HCT116 (cell line): ENCODE results near the gene MAN2A2. TPM values are rescaled to one million over a fixed set of nuclear protein-coding genes. Genes with fewer than 3 reads are reported as not detected.
A peak's percentile ranks its signal among the peaks of the same experiment; 100 is the strongest.

Experiments used
- ATAC-seq: fragments of 200-7000 bp; cut with Tn5 transposase; 2 replicates; pipeline ENCODE4 v1.9.1; 2020; ENCODE audit warnings: mild to moderate bottlenecking, moderate library complexity
- BruUV-seq: library from RNA; stranded (reverse); fragments of 400-500 nt; replicated peaks from 2 replicates; lab custom pipeline; 2021; lab: Mats Ljungman, UMichigan
- CTCF ChIA-PET: fragments of 300-600 bp; sonication (Branson Sonifier 250); formaldehyde crosslinking; loops from one replicate; lab custom pipeline; 2021; ENCODE audit warnings: antibody characterized with exemption; lab: Charles Lee
- POLR2A ChIA-PET: fragments of 300-600, 350-600 bp; sonication (Branson Sonifier 250); formaldehyde crosslinking; loops from one replicate; lab custom pipeline; 2021; ENCODE audit warnings: antibody characterized with exemption; lab: Charles Lee
- RAD21 ChIA-PET, 2 experiments: fragments of 300-600 bp; sonication (Branson Sonifier 250); formaldehyde crosslinking; loops; one replicate each; lab custom pipeline; 2023; ENCODE audit warnings: low total read pairs in 2 of 2; ENCODE audit not compliant: uncharacterized antibody in 2 of 2, unreplicated experiment in 2 of 2, low non-redundant PET in 1 of 2; lab: Charles Lee
- DNase-seq: peaks from one replicate; pipeline ENCODE4 v3.0.0-alpha.2; 2010; ENCODE audit warnings: low read depth, low spot score
- H2AFZ ChIP-seq: fragments of 200-600 bp; shearing (Covaris generic), sonication (generic); 2 replicates; pipeline ENCODE4 v1.6.1; 2017; ENCODE audit warnings: low read depth, mixed run types, mixed read lengths, antibody characterized with exemption, low read length; ENCODE audit not compliant: poor library complexity, severe bottlenecking
- H3K27ac ChIP-seq: 2 replicates; pipeline ENCODE4 v1.5.1; 2012; ENCODE audit warnings: low read depth, low read length
- H3K27me3 ChIP-seq: fragments of 200-600 bp; sonication (generic); 2 replicates; pipeline ENCODE4 v1.6.1; 2016; ENCODE audit warnings: mixed run types, low read length, mixed read lengths; ENCODE audit not compliant: insufficient read depth
- H3K36me3 ChIP-seq, 2 experiments: fragments of 200-500 bp in 1 of 2; fragments of 200-600 bp in 1 of 2; sonication (Bioruptor generic) in 1 of 2; sonication (generic) in 1 of 2; 2 replicates each; pipeline versions ENCODE4 v1.5.1 to v1.6.1; 2014 to 2016; ENCODE audit warnings: low read length in 2 of 2, inconsistent platforms in 1 of 2, mixed read lengths in 1 of 2, mixed run types in 1 of 2; ENCODE audit not compliant: insufficient read depth in 2 of 2, control insufficient read depth in 1 of 2
- H3K4me1 ChIP-seq, 2 experiments: fragments of 200-600 bp in 1 of 2; sonication (generic) in 1 of 2; 2 replicates each; pipeline versions ENCODE4 v1.5.1 to v1.6.1; 2012 to 2017; ENCODE audit warnings: low read length in 2 of 2, inconsistent platforms in 1 of 2, mild to moderate bottlenecking in 1 of 2, mixed read lengths in 1 of 2, mixed run types in 1 of 2, moderate library complexity in 1 of 2; ENCODE audit not compliant: insufficient read depth in 2 of 2, control insufficient read depth in 1 of 2
- H3K4me2 ChIP-seq: fragments of 200-600 bp; sonication (generic); 2 replicates; pipeline ENCODE4 v1.6.1; 2017; ENCODE audit warnings: mixed run types, low read length, mixed read lengths
- H3K4me3 ChIP-seq, 2 experiments: fragments of 200-600 bp in 1 of 2; sonication (generic) in 1 of 2; replicated peaks in 1 of 2; 2 replicates each; pipeline ENCODE4 v1.5.1; 2011 to 2016; ENCODE audit warnings: low read length in 2 of 2, control low read depth in 1 of 2, low read depth in 1 of 2, mild to moderate bottlenecking in 1 of 2, mixed read lengths in 1 of 2, mixed run types in 1 of 2
- H3K79me2 ChIP-seq: fragments of 200-600 bp; sonication (generic); 2 replicates; pipeline ENCODE4 v1.6.1; 2017; ENCODE audit warnings: mild to moderate bottlenecking, mixed run types, low read length, moderate library complexity, mixed read lengths; ENCODE audit not compliant: insufficient read depth
- H3K9ac ChIP-seq: fragments of 200-600 bp; sonication (generic); 2 replicates; pipeline ENCODE4 v1.6.1; 2016; ENCODE audit warnings: low read length, mixed read lengths
- H3K9me2 ChIP-seq: fragments of 200-600 bp; sonication (generic), shearing (Covaris generic); 2 replicates; pipeline ENCODE4 v1.6.1; 2017; ENCODE audit warnings: mixed run types, mild to moderate bottlenecking, moderate library complexity; ENCODE audit not compliant: insufficient read depth
- H3K9me3 ChIP-seq, 2 experiments: fragments of 200-500 bp in 1 of 2; fragments of 200-600 bp in 1 of 2; sonication (Bioruptor generic) in 1 of 2; sonication (generic) in 1 of 2; 2 replicates each; pipeline ENCODE4 v1.6.1; 2014 to 2017; ENCODE audit warnings: low read length in 2 of 2, mixed read lengths in 2 of 2, inconsistent platforms in 1 of 2, low read depth in 1 of 2, mild to moderate bottlenecking in 1 of 2, mixed run types in 1 of 2, moderate library complexity in 1 of 2; ENCODE audit not compliant: control insufficient read depth in 1 of 2, insufficient read depth in 1 of 2
- H4K20me1 ChIP-seq: fragments of 200-600 bp; sonication (generic), shearing (Covaris generic); 2 replicates; pipeline ENCODE4 v1.6.1; 2017; ENCODE audit warnings: mixed run types, mild to moderate bottlenecking, moderate library complexity; ENCODE audit not compliant: insufficient read depth
- CEBPB ChIP-seq: IDR thresholded peaks from 2 replicates; pipeline ENCODE4 v1.6.1; 2012; ENCODE audit warnings: low read depth
- ELF1 ChIP-seq: IDR thresholded peaks from 2 replicates; pipeline ENCODE4 v1.6.1; 2012; ENCODE audit warnings: low read depth, borderline replicate concordance
- POLR2AphosphoS5 ChIP-seq: IDR thresholded peaks from 2 replicates; pipeline ENCODE4 v1.6.1; 2011; ENCODE audit warnings: mild to moderate bottlenecking, low read depth, low read length, moderate library complexity
- RAD21 ChIP-seq: IDR thresholded peaks from 2 replicates; pipeline ENCODE4 v1.6.1; 2012; ENCODE audit warnings: low read depth, mild to moderate bottlenecking
- REST ChIP-seq: IDR thresholded peaks from 2 replicates; pipeline ENCODE4 v1.6.1; 2012; ENCODE audit warnings: low read depth
- SP1 ChIP-seq: IDR thresholded peaks from 2 replicates; pipeline ENCODE4 v1.6.1; 2012; ENCODE audit warnings: low read depth
- SRF ChIP-seq: IDR thresholded peaks from 2 replicates; pipeline ENCODE4 v1.6.1; 2012; ENCODE audit warnings: low read depth
- intact Hi-C: fragments of 100-400 bp; cut with micrococcal nuclease; formaldehyde crosslinking; loops from 2 replicates; pipeline ENCODE4 v1.10.0; 2022
- total RNA-seq: library from RNA; stranded (reverse); gene quantifications from one replicate; pipeline ENCODE4 v1.2.1, GENCODE V29; 2021; ENCODE audit not compliant: unreplicated experiment

The MAN2A2 gene
- total RNA-seq, 1 experiment from 2014 or later = 44.9 TPM

- ChIA-PET RAD21 (no interaction called here), POLR2A (no interaction called here), CTCF (no interaction called here)
- H3K9ac ChIP-seq = peak overlapping the region; percentile 83
- BruUV-seq = TSS peak; percentile 18
- peaks cover 6 to 7% of the 10 kb centered on the region in 2 experiments; a peak in 3 of 4 replicates for H3K36me3 ChIP-seq
- intact Hi-C loops = loop anchor here (5.0 kb wide), 1 partner anchor 225 kb away; no protein-coding TSS in a partner anchor
- H3K9me2 ChIP-seq = no peaks in the 10 kb centered on the region
- no peak overlapping the region for H2AFZ ChIP-seq
- ATAC-seq = no peak
- no peaks in the 10 kb centered on the region for H3K9me3 ChIP-seq
- H3K4me2 ChIP-seq = peak overlapping the region; percentile 97
- H3K4me3 ChIP-seq = peak overlapping the region; percentile 74 to 86
- H3K4me1 ChIP-seq = peaks cover 53 to 55% of the 10 kb centered on the region in 2 experiments
- H4K20me1 ChIP-seq = no peaks in the 10 kb centered on the region
- H3K79me2 ChIP-seq = peaks cover 38% of the 10 kb centered on the region
- no peaks in the 10 kb centered on the region for H3K27me3 ChIP-seq
- TF ChIP-seq ELF1 (no peak), RAD21 (no peak), CEBPB (no peak), SP1 (no peak), SRF (no peak), REST (no peak), POLR2AphosphoS5 (no peak)
- no peak for DNase-seq
- peak overlapping the region; percentile 95 for H3K27ac ChIP-seq
Observed at GRCh38 chr15:90872486-90873184, 30.5 kb upstream of the MAN2A2 start.
